HG03060 (cell line): ENCODE data around the gene CSN2.

ENCODE experiments used
- ATAC-seq: cut with Tn5 transposase; IDR thresholded peaks from one replicate; pipeline ENCODE4 v1.9.1; 2021; ENCODE audit warnings: low read depth, moderate number of reproducible peaks; ENCODE audit not compliant: unreplicated experiment

CSN2 gene

DNA sequence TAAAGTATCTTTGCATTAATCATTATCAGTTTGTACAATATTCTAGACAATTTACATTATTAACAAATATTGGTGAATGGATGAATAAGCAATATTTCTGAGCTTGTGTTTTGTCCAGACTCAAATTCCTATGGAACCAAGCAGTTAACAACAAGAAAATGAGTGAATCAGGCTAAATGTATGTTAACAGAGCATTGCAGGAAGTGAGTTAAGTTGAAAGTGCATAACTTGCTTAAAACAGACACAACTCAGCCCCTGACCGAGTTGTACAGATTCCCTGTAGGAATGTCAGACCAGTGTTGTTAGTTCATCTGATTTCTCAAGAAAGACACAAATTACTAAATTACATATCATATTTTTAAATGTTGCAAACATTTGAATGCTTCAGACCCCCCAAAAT is 58.4 kb downstream of the CSN2 start:
- no peak for ATAC-seq
